Measurements from ENCODE around the gene SH3PXD2A. TPM values are rescaled to one million over a fixed set of nuclear protein-coding genes. Genes with fewer than 3 reads are reported as not detected.

The SH3PXD2A gene
- total and polyA plus RNA-seq, 12 donors, result 6.9 to 44.9 (median 34.4) TPM

DNA sequence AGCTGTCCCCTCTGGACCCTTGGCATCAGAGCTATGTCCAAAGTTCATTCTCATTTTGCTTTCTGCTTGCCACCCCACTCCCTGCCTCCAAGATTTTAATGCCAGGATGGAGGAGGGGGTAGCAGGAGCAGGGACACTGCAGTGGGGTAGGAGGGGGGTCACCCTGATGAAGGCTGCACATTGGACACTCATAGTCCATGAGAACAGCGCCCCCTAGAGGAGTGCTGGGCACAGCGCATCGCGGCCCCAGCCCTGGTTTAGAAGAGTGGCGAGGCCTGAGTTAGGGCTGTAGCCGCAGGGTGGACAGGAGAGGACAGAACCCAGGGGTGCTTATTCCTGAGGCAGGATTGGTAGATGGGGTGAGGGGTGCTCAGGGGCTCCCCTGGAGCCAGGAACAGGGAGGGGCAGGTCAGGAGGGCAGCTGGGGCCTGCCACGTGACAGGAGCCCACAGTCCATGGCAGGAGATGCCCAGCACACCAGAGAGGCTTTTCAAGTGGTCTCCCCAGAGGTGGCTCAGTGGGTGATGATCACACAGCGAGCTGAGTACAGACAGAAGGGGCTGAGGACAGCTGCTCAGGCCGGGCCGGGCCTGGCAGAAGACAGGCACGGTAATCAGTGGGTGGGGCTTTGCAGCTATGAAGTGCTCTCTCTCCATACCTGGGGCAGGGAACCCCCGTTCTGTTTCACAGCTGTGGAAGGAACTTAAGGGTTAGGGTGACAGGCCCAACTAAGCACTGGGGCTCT, 290.4 kb downstream of the SH3PXD2A start:
- Histone ChIP-seq H3K9me3 (peaks cover 0 to 6% (median 0%) of the 10 kb centered on the region in 11 donors), H3K36me3 (no peaks in the 10 kb centered on the region), H3K4me3 (no peak overlapping the region), H3K27me3 (peaks cover 0 to 10% (median 0%) of the 10 kb centered on the region in 7 donors), H3K27ac (no peak overlapping the region), H3K4me1 (no peaks in the 10 kb centered on the region)
- 56% methylated on average over 12 of the region's 12 CpGs for WGBS, 2 donors
- intact Hi-C loops (cut with DNase I), result loop anchor here in 1 of 10 donors (10.0 kb wide), 1 partner anchor 140 kb away; no protein-coding TSS in a partner anchor
- DNase-seq (no peak), ATAC-seq (peak in 4 of 8 donors; percentile 16 to 54 (median 42))
- TF ChIP-seq, protein P1, sequence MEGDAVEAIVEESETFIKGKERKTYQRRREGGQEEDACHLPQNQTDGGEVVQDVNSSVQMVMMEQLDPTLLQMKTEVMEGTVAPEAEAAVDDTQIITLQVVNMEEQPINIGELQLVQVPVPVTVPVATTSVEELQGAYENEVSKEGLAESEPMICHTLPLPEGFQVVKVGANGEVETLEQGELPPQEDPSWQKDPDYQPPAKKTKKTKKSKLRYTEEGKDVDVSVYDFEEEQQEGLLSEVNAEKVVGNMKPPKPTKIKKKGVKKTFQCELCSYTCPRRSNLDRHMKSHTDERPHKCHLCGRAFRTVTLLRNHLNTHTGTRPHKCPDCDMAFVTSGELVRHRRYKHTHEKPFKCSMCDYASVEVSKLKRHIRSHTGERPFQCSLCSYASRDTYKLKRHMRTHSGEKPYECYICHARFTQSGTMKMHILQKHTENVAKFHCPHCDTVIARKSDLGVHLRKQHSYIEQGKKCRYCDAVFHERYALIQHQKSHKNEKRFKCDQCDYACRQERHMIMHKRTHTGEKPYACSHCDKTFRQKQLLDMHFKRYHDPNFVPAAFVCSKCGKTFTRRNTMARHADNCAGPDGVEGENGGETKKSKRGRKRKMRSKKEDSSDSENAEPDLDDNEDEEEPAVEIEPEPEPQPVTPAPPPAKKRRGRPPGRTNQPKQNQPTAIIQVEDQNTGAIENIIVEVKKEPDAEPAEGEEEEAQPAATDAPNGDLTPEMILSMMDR (IDR thresholded peaks at IDR 0.05), result peak in 8 of 9 donors; percentile 30 to 68 (median 50)

DNA sequence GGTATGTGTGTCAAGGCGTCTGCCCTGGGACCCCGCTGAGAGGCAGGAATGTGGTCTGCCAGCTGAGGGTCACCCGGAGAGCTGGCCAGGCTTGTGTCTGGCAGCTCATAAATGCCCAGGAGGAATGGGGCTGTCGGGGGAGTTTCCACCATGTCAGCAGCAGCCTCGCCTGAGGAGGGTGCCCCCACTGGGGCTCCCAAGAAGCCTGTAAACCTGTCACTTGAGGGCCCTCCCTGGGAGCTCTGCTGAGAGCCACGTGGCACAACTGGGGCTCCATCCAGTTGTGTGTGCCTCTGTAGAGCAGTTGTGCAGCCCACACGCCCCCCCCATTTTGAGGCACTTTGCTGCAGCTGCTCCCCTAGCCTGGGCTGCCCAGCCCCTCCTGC, 291.3 kb downstream of the SH3PXD2A start:
- H3K9me3 ChIP-seq, result peaks cover 0 to 6% (median 0%) of the 10 kb centered on the region in 11 donors
- H3K36me3 ChIP-seq, result no peaks in the 10 kb centered on the region
- no peak overlapping the region for H3K4me3 ChIP-seq
- 45 to 48% methylated on average over 7 of the region's 7 CpGs for WGBS, 2 donors
- ATAC-seq, result peak in 4 of 8 donors; percentile 8 to 24 (median 18)
- H3K27me3 ChIP-seq, result peaks cover 0 to 10% (median 0%) of the 10 kb centered on the region in 7 donors
- no peak overlapping the region for H3K27ac ChIP-seq
- TF ChIP-seq, protein P1 (IDR thresholded peaks at IDR 0.05), result no peak
- intact Hi-C loops (cut with DNase I), result loop anchor here in 1 of 10 donors (10.0 kb wide), 1 partner anchor 139 kb away; no protein-coding TSS in a partner anchor
- no peak for DNase-seq
- H3K4me1 ChIP-seq, result no peaks in the 10 kb centered on the region

DNA sequence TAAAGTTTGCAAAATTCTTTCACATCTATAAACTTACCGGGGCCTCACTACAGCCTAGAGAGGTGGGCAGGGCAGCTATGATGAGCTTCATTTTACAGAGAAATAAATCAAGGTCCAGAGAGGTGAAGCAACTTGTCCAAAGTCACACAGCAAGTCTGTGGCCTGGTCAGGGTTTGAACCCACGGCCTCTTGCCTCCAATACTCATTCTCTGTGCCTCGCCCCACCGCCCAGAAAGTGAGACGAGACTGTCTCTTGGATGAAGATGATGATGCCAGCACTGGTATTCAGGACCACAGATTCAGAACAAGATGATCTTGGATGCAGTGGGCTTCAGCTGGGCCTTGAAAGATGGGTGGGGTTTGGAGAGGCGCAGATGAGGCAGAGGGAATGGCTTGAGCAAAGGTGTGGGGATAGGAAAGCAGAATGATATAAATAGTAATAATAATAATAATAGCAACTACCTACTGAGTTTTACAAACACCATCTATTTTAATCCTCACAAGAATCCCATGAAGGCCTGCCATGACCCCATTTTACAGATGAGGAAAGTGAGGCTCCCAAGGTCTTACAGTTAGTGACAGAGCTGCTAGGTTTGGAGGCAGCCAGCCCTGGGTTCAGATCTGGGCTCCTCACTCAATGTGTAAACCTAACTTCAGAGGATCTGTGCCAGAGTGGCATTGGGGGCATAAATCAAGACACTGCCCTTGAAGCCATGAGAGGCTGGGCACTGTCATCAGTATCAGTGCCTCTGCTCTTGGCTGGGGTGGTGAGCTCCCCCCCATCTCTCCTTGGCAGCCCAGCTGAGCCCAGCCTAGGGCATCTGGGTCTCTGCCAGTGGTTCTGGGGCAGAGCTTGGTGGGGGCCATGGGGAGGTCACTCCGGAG, 291.9 kb downstream of the SH3PXD2A start:
- DNase-seq, result no peak
- Histone ChIP-seq H3K9me3 (peaks cover 0 to 6% (median 0%) of the 10 kb centered on the region in 11 donors), H3K27me3 (peaks cover 0 to 13% (median 6%) of the 10 kb centered on the region in 7 donors), H3K4me1 (no peaks in the 10 kb centered on the region), H3K36me3 (no peaks in the 10 kb centered on the region), H3K27ac (no peak overlapping the region), H3K4me3 (no peak overlapping the region)
- peak in 5 of 8 donors; percentile 7 to 37 (median 14) for ATAC-seq
- intact Hi-C loops (cut with DNase I), result loop anchor here in 1 of 10 donors (10.0 kb wide), 1 partner anchor 139 kb away; no protein-coding TSS in a partner anchor
- TF ChIP-seq, protein P1 (IDR thresholded peaks at IDR 0.05), result no peak
- WGBS, 2 donors, result 84 to 86% methylated on average over 7 of the region's 7 CpGs

DNA sequence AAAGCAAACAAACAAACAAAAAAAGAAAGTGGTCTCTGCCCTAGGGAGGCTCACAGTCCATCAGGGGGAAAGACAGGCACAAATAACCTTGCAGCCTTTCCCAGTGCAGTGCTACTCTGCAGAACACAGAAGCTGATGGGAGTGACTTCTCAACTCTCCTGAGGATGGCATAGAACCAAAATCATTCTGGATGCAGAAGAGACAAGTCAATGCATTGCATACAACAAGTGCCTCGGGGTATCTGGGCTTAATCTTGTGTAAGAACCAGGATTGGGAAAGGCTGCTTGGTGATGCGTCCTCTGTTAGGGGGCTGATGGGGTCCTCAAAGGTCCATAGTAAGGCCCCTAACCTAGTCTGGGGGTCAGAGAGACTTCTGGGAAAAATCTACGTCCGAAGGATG, 293.0 kb downstream of the SH3PXD2A start:
- Histone ChIP-seq H3K36me3 (no peaks in the 10 kb centered on the region), H3K27me3 (peaks cover 0 to 13% (median 6%) of the 10 kb centered on the region in 7 donors), H3K4me3 (no peak overlapping the region), H3K9me3 (peaks cover 0 to 6% (median 0%) of the 10 kb centered on the region in 11 donors), H3K27ac (no peak overlapping the region), H3K4me1 (no peaks in the 10 kb centered on the region)
- intact Hi-C loops (cut with DNase I), result loop anchor here in 1 of 10 donors (10.0 kb wide), 1 partner anchor 138 kb away; no protein-coding TSS in a partner anchor
- DNase-seq (no peak), ATAC-seq (no peak)
- 66 to 79% methylated on average over 4 of the region's 4 CpGs for WGBS, 2 donors
- TF ChIP-seq, protein P1 (IDR thresholded peaks at IDR 0.05), result no peak

Data from heart right ventricle (tissue), 16 donors.